T-cell (primary cell): ENCODE results near the gene SPRR1B. TPM values are rescaled to one million over a fixed set of nuclear protein-coding genes. Genes with fewer than 3 reads are reported as not detected.
"Not testable (repeated sequence)": the region's sequence is repeated elsewhere in the genome, so short reads cannot be mapped to it uniquely, and the experiment has no call there.

Source experiments
- ATAC-seq, 4 experiments: fragments of 200-7000 bp in 3 of 4; fragments of 150-1000 bp in 1 of 4; cut with Tn5 transposase; replicated peaks in 1 of 4; 1 replicate in 3 of 4; 2 replicates in 1 of 4; pipeline ENCODE4 v1.10.0; 2021; ENCODE audit warnings: moderate library complexity in 3 of 4, mild to moderate bottlenecking in 2 of 4, moderate number of reproducible peaks in 1 of 4
- CTCF ChIA-PET, 2 donors: fragments of 300-600 bp; sonication (Branson Sonifier 250); formaldehyde crosslinking; loops; one replicate each; lab custom pipeline; 2022; ENCODE audit warnings: antibody characterized with exemption in 2 of 2; lab: Charles Lee
- POLR2A ChIA-PET, 2 donors: fragments of 300-600 bp; sonication (Branson Sonifier 250); formaldehyde crosslinking; loops; one replicate each; lab custom pipeline; 2022; ENCODE audit warnings: antibody characterized with exemption in 2 of 2; lab: Charles Lee
- DNase-seq, 35 experiments: peaks; one replicate each; pipeline versions ENCODE4 v3.0.0 to v3.0.0-alpha.2; 2013 to 2023
- H3K27ac ChIP-seq: one replicate; pipeline ENCODE4 v1.5.1; 2013; ENCODE audit warnings: low read length
- H3K27me3 ChIP-seq, 2 experiments: replicated peaks in 1 of 2; 1 replicate in 1 of 2; 2 replicates in 1 of 2; pipeline versions ENCODE4 v1.6.1 to v1.7.0; 2013; ENCODE audit warnings: low read length in 1 of 2, mixed read lengths in 1 of 2; ENCODE audit not compliant: control insufficient read depth in 2 of 2, insufficient read depth in 2 of 2; ENCODE audit errors: extremely low read depth in 1 of 2
- H3K36me3 ChIP-seq, 2 donors: 1 replicate in 1 of 2; 2 replicates in 1 of 2; pipeline versions ENCODE4 v1.6.1 to v1.7.0; 2013; ENCODE audit warnings: low read length in 1 of 2; ENCODE audit not compliant: control insufficient read depth in 2 of 2, insufficient read depth in 1 of 2; ENCODE audit errors: extremely low read depth in 1 of 2
- H3K4me1 ChIP-seq, 2 experiments: 1 replicate in 1 of 2; 2 replicates in 1 of 2; pipeline versions ENCODE4 v1.6.1 to v1.7.0; 2013; ENCODE audit warnings: low read length in 2 of 2, mixed read lengths in 1 of 2; ENCODE audit not compliant: insufficient read depth in 2 of 2, control insufficient read depth in 1 of 2; ENCODE audit errors: extremely low read depth in 1 of 2
- H3K4me3 ChIP-seq, 2 donors: 1 replicate in 1 of 2; 2 replicates in 1 of 2; pipeline versions ENCODE4 v1.5.1 to v1.7.0; 2013; ENCODE audit warnings: mild to moderate bottlenecking in 2 of 2, low read length in 1 of 2, moderate library complexity in 1 of 2; ENCODE audit not compliant: control insufficient read depth in 1 of 2; ENCODE audit errors: extremely low read depth in 1 of 2
- H3K9me3 ChIP-seq: 2 replicates; pipeline ENCODE4 v1.7.0; 2013
- H3K27ac Mint-ChIP-seq, 2 donors: one replicate each; pipeline ENCODE4 v1.8.0; 2020 to 2021; ENCODE audit warnings: mild to moderate bottlenecking in 2 of 2, mixed read lengths in 2 of 2
- H3K27me3 Mint-ChIP-seq, 2 donors: one replicate each; pipeline ENCODE4 v1.8.0; 2021 to 2022; ENCODE audit warnings: mixed read lengths in 2 of 2
- H3K36me3 Mint-ChIP-seq: one replicate; pipeline ENCODE4 v1.8.0; 2021; ENCODE audit warnings: mixed read lengths
- H3K4me1 Mint-ChIP-seq, 3 donors: one replicate each; pipeline ENCODE4 v1.8.0; 2020 to 2022; ENCODE audit warnings: mixed read lengths in 3 of 3, mild to moderate bottlenecking in 1 of 3
- H3K4me3 Mint-ChIP-seq, 3 donors: one replicate each; pipeline ENCODE4 v1.8.0; 2020 to 2022; ENCODE audit warnings: mild to moderate bottlenecking in 3 of 3, mixed read lengths in 3 of 3, moderate library complexity in 3 of 3
- H3K9me3 Mint-ChIP-seq, 3 donors: one replicate each; pipeline ENCODE4 v1.8.0; 2020 to 2022; ENCODE audit warnings: mixed read lengths in 3 of 3
- WGBS: methylation state at CpG from one replicate; pipeline ENCODE4 v1.1.5; 2013; ENCODE audit warnings: missing lambda C conversion rate; ENCODE audit not compliant: insufficient coverage; 5-methylcytosine and 5-hydroxymethylcytosine counted together
- total RNA-seq, 35 experiments: library from RNA in 6 of 35; stranded (reverse) in 6 of 35; fragments of 120-200 nt in 1 of 35; gene quantifications; one replicate each; pipeline versions ENCODE4 v1.2.1 to v1.2.4 and lab custom pipeline; 2013 to 2026

The SPRR1B gene
- total RNA-seq, 5 donors from 2014 or later (not counting 1 experiment from before 2014, with no cell fraction given), result not detected

- 76% methylated on average over 5 of the region's 8 CpGs for WGBS
- H3K36me3 ChIP-seq, H3K4me1 Mint-ChIP-seq, H3K27ac ChIP-seq, H3K27ac Mint-ChIP-seq, H3K36me3 Mint-ChIP-seq, POLR2A ChIA-PET, H3K4me3 Mint-ChIP-seq, H3K9me3 Mint-ChIP-seq, H3K9me3 ChIP-seq, ATAC-seq, CTCF ChIA-PET, H3K27me3 ChIP-seq, H3K4me1 ChIP-seq, DNase-seq, H3K4me3 ChIP-seq: not testable (repeated sequence)
- H3K27me3 Mint-ChIP-seq, result peaks cover 5 to 13% of the 10 kb centered on the region in 2 donors
These were observed 19.7 kb upstream of the SPRR1B start for GRCh38 chr1:153011235-153011758.

- POLR2A ChIA-PET, H3K27ac Mint-ChIP-seq, H3K4me3 Mint-ChIP-seq, H3K36me3 ChIP-seq, H3K4me1 Mint-ChIP-seq, H3K36me3 Mint-ChIP-seq, DNase-seq, CTCF ChIA-PET, H3K9me3 Mint-ChIP-seq, ATAC-seq, H3K4me1 ChIP-seq, H3K9me3 ChIP-seq, H3K4me3 ChIP-seq, H3K27ac ChIP-seq: not testable (repeated sequence)
- H3K27me3 ChIP-seq, result peaks cover 2 to 12% of the 10 kb centered on the region in 2 experiments
- no CpG with 5 or more reads among the region's 2 CpGs for WGBS
- H3K27me3 Mint-ChIP-seq, result peaks cover 35 to 41% of the 10 kb centered on the region in 2 donors
These were observed 9.2 kb upstream of the SPRR1B start for GRCh38 chr1:153021829-153022228.

GRCh38 chr1:153022340-153022739 is 8.7 kb upstream of the SPRR1B start:
- H3K4me1 ChIP-seq, DNase-seq, H3K27ac Mint-ChIP-seq, H3K36me3 ChIP-seq, H3K4me3 ChIP-seq, H3K9me3 ChIP-seq, CTCF ChIA-PET, H3K4me1 Mint-ChIP-seq, H3K4me3 Mint-ChIP-seq, H3K9me3 Mint-ChIP-seq, H3K27ac ChIP-seq, ATAC-seq, H3K36me3 Mint-ChIP-seq, POLR2A ChIA-PET: not testable (repeated sequence)
- peaks cover 35 to 40% of the 10 kb centered on the region in 2 donors for H3K27me3 Mint-ChIP-seq
- peaks cover 2 to 12% of the 10 kb centered on the region in 2 experiments for H3K27me3 ChIP-seq
- no CpG with 5 or more reads among the region's 9 CpGs for WGBS

- Histone ChIP-seq H3K9me3 (no peaks in the 10 kb centered on the region), H3K27me3 (peaks cover 2 to 9% of the 10 kb centered on the region in 2 experiments), H3K36me3 (no peaks in the 10 kb centered on the region), H3K27ac (no peak overlapping the region), H3K4me3 (no peak overlapping the region), H3K4me1 (no peaks in the 10 kb centered on the region)
- DNase-seq (no peak), ATAC-seq (no peak)
- Mint-ChIP-seq H3K4me1 (no peaks in the 10 kb centered on the region), H3K9me3 (no peaks in the 10 kb centered on the region), H3K36me3 (no peaks in the 10 kb centered on the region), H3K4me3 (no peak overlapping the region), H3K27me3 (peaks cover 38 to 43% of the 10 kb centered on the region in 2 donors), H3K27ac (no peak overlapping the region)
- WGBS, result 86% methylated on average over 7 of the region's 7 CpGs
- POLR2A ChIA-PET, result no interaction called here
- CTCF ChIA-PET, result no interaction called here
These were observed 7.9 kb upstream of the SPRR1B start for GRCh38 chr1:153023109-153023508.

- POLR2A ChIA-PET, result no interaction called here
- H3K9me3 Mint-ChIP-seq, result no peaks in the 10 kb centered on the region
These were observed 6.6 kb upstream of the SPRR1B start for GRCh38 chr1:153024413-153024812.

GRCh38 chr1:153025797-153026196 is 5.2 kb upstream of the SPRR1B start:
- Mint-ChIP-seq H3K27me3 (peaks cover 31 to 41% of the 10 kb centered on the region in 2 donors), H3K27ac (no peak overlapping the region), H3K9me3 (no peaks in the 10 kb centered on the region), H3K36me3 (no peaks in the 10 kb centered on the region), H3K4me3 (no peak overlapping the region), H3K4me1 (no peaks in the 10 kb centered on the region)
- POLR2A ChIA-PET, result no interaction called here
- H3K4me3 ChIP-seq, result no peak overlapping the region
- peaks cover 2 to 3% of the 10 kb centered on the region in 2 experiments for H3K27me3 ChIP-seq
- H3K9me3 ChIP-seq, result no peaks in the 10 kb centered on the region
- ATAC-seq, result no peak
- DNase-seq, result no peak
- no peaks in the 10 kb centered on the region for H3K4me1 ChIP-seq
- no peak overlapping the region for H3K27ac ChIP-seq
- no peaks in the 10 kb centered on the region for H3K36me3 ChIP-seq
- WGBS, result no CpG with 5 or more reads among the region's 1 CpG
- CTCF ChIA-PET, result no interaction called here

More at GRCh38 chr1:153024413-153024812, 6.6 kb upstream of the SPRR1B start:
- Histone ChIP-seq H3K9me3 (no peaks in the 10 kb centered on the region), H3K4me1 (no peaks in the 10 kb centered on the region), H3K36me3 (no peaks in the 10 kb centered on the region), H3K27me3 (peaks cover 2% of the 10 kb centered on the region in 2 experiments), H3K4me3 (no peak overlapping the region), H3K27ac (no peak overlapping the region)
- Mint-ChIP-seq H3K27me3 (peaks cover 38 to 39% of the 10 kb centered on the region in 2 donors), H3K27ac (no peak overlapping the region), H3K4me1 (no peaks in the 10 kb centered on the region), H3K36me3 (no peaks in the 10 kb centered on the region), H3K4me3 (no peak overlapping the region)
- no CpG with 5 or more reads among the region's 1 CpG for WGBS
- no peak for ATAC-seq
- CTCF ChIA-PET, result no interaction called here
- DNase-seq, result no peak

- Mint-ChIP-seq H3K4me3 (no peak overlapping the region), H3K36me3 (no peaks in the 10 kb centered on the region), H3K27me3 (peaks cover 12 to 28% of the 10 kb centered on the region in 2 donors), H3K4me1 (no peaks in the 10 kb centered on the region), H3K27ac (no peak overlapping the region), H3K9me3 (no peaks in the 10 kb centered on the region)
- ATAC-seq (no peak), DNase-seq (no peak)
- ChIA-PET POLR2A (no interaction called here), CTCF (no interaction called here)
- Histone ChIP-seq H3K4me1 (no peaks in the 10 kb centered on the region), H3K9me3 (no peaks in the 10 kb centered on the region), H3K4me3 (no peak overlapping the region), H3K36me3 (no peaks in the 10 kb centered on the region), H3K27me3 (peaks cover 2 to 5% of the 10 kb centered on the region in 2 experiments), H3K27ac (no peak overlapping the region)
- no CpG with 5 or more reads among the region's 1 CpG for WGBS
These were observed 2.2 kb upstream of the SPRR1B start for GRCh38 chr1:153028766-153029165.
